GM10248 (cell line): ENCODE measurements around the gene ACACA.
"Not testable (repeated sequence)": the region's sequence is repeated elsewhere in the genome, so short reads cannot be mapped to it uniquely, and the experiment has no call there.

ENCODE experiments used
- CTCF ChIA-PET: fragments of 300-600 bp; sonication (Branson Sonifier 250); formaldehyde crosslinking; extraction: SDS; loops from one replicate; lab custom pipeline; 2021; ENCODE audit warnings: antibody characterized with exemption; lab: Yijun Ruan, JAX
- POLR2A ChIA-PET: fragments of 350-650 bp; sonication (Branson Sonifier 250); formaldehyde crosslinking; extraction: SDS; loops from one replicate; lab custom pipeline; 2020; ENCODE audit warnings: antibody characterized with exemption; lab: Yijun Ruan, JAX
- DNase-seq: peaks from one replicate; pipeline ENCODE4 v3.0.0; 2012; ENCODE audit errors: extremely low spot score
- CTCF ChIP-seq: IDR thresholded peaks from 2 replicates; pipeline ENCODE4 v1.5.1; 2012; ENCODE audit warnings: mild to moderate bottlenecking, low read depth; ENCODE audit errors: extremely low read depth, missing control alignments, control extremely low read depth

Gene ACACA

GRCh38 chr17:37358830-37359681, 47.6 kb downstream of the ACACA start:
- POLR2A ChIA-PET: interaction anchor here (0.6 to 1.1 kb wide), 4 partner anchors 11 to 1619 kb away, joined by 3 to 7 read pairs (median 5); partner anchors contain the start of genes ACACA and TADA2A
- CTCF ChIA-PET: interaction anchor here (0.6 to 2.6 kb wide), 11 partner anchors 8 to 756 kb away, joined by 3 to 25 read pairs (median 3); no protein-coding TSS in a partner anchor
- peak; percentile 99 for DNase-seq
- TF ChIP-seq CTCF: no peak

- no peak for TF ChIP-seq CTCF
- ChIA-PET CTCF (interaction anchor here (0.6 to 2.6 kb wide), 10 partner anchors 8 to 755 kb away, joined by 3 to 25 read pairs (median 3); no protein-coding TSS in a partner anchor), POLR2A (interaction anchor here (1.0 to 1.1 kb wide), 2 partner anchors 10 to 49 kb away, joined by 3 to 7 read pairs; partner anchors contain the start of genes ACACA and TADA2A)
- DNase-seq: peak; percentile 62
Measured at GRCh38 chr17:37358098-37358829, 48.4 kb downstream of the ACACA start.

GRCh38 chr17:37356796-37357569, 49.7 kb downstream of the ACACA start:
- CTCF ChIA-PET, POLR2A ChIA-PET, DNase-seq: not testable (repeated sequence)

- POLR2A ChIA-PET, CTCF ChIA-PET, DNase-seq: not testable (repeated sequence)
Measured at GRCh38 chr17:37346863-37347402, 59.7 kb downstream of the ACACA start.

GRCh38 chr17:37344519-37344918, 62.1 kb downstream of the ACACA start:
- TF ChIP-seq CTCF: no peak
- no peak for DNase-seq
- ChIA-PET POLR2A (no interaction called here), CTCF (interaction anchor here (0.7 to 1.4 kb wide), 4 partner anchors 10 to 54 kb away, joined by 3 to 5 read pairs (median 3); no protein-coding TSS in a partner anchor)

GRCh38 chr17:37342589-37342988, 64.0 kb downstream of the ACACA start:
- no peak for DNase-seq
- CTCF ChIA-PET: interaction anchor here (1.0 to 1.4 kb wide), 3 partner anchors 17 to 31 kb away, joined by 3 to 5 read pairs (median 3); no protein-coding TSS in a partner anchor
- no peak for TF ChIP-seq CTCF
- POLR2A ChIA-PET: no interaction called here
